Measurements from ENCODE around the gene TTLL11.

Gene TTLL11

DNA sequence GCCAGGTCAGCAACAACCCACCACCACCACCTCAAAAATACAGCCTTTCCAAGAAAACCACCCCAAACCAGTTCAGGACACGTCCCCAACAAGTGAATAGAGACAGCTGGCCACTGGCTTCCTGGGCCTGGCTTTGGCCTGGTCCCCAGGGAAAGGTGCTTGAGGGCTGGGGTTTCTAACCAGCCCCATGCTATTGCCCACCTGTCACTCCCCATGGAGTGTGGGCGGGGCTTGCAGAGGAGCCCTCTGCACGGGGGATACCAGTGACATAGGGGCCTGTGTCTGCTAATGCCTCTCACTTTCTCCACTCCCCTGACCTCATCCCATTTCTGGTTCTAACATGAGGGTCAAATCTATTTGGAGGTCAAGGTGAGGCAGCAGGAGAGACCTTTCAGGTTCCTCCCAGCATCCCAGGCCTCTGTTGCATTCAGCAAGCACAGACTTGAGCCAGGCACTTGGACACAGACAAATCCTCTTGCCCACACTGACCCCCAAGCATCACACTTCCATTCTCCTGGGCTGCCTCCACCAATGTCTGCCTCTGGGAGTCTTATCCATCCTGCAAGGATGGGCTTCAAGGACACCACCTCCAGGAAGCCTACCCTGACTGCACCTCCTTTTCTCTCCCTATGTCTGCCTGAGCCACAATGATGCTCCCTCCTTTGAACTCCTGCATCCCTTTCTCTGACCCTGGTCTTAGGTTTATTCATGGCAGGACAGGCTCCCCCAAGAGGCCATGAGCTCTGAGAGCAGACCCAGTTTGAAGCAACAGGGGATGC is 16.1 kb upstream of the TTLL11 start:
- no peak for DNase-seq

GRCh38 chr9:122107291-122107805 is 14.2 kb upstream of the TTLL11 start:
- DNase-seq = no peak

DNA sequence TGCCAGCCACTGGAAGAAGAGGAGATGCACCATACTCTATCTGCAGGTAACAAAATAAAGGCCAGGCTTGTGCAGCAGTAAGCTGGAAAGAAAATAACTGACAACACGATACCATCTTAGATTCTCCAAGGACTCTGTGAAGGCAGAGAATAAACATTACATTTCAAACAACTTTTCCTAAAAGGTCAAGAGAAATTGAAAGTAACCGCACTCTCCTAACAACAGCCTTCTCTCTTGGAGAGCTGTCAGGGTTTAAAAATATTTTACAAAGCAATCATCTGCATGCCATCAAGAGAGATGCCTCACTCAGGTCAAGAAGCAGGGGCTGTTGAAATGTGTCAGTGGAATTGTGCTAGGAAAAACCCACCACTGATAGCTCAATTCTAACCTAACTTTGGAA is 13.5 kb upstream of the TTLL11 start:
- DNase-seq = no peak

GRCh38 chr9:122103985-122104384 is 10.9 kb upstream of the TTLL11 start:
- DNase-seq = no peak

DNA sequence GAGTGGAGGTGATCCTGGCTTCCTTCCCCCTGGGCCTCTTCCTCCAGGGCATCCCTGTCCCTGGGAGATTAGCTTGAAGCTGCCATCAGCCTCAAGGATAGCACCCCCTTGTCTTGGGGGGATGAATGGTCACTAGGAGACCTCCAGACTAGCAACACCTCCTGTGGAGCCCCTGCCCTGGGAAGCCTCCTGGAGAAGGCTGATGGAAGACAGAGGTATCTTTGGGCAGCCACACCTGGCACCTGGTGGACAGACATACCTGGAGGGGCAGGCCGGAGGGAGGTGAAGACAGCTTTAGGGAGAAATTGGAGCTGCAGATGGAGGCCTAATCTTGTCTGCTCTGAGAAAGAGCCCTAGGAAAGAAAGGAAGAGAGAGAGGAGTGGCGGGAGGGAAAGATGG is 9.0 kb upstream of the TTLL11 start:
- DNase-seq = no peak

DNA sequence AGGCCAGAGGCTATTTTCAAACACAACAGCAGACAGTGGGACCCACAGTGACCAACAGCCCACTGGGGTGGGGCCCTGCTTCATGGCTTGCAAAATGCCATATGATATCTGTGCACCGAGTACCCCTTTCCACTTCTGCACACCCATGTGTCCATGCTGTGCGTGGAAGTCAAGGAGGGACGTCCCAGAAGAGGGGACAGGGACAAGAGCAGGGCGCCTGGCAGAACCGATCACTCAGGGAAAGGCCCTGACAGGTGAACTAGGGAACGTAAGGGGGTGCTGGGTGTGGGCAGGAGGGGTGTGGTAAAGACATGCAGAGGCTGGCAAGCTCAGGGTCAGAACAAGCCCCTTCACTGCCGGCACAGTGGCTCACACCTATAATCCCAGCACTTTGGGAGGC is 7.6 kb upstream of the TTLL11 start:
- DNase-seq = no peak

- peak; percentile 64 for DNase-seq
Observed at GRCh38 chr9:122099271-122099869, 6.3 kb upstream of the TTLL11 start.

DNA sequence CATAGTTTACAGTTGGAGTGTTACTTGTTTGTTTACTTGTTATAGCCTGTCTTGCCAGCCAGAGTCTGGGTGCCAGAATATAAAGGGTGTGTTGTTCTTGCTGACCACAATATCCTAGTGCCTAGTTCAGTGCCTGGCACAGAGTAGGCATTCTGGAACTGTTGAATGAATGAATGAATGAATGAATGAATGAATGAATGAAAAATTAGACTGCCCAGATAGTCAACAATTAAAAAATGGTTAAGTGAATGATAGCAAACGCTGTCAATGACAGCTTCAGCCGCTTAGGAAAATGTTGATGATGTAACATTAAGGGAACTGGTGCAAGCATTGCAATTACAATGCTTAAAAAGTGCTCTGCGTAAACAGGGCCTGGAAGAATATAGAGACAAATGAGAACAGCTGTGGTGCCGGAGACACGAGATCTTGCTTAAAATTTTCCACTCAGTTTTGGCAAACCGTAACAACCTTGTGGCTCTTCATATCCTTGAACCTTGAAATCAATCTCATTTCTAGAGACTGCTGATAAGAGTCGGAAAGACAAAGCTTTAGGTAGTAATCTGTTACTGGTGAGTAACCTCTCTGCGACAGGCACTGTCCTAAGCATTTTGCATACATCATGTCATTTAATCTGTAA is 4.7 kb upstream of the TTLL11 start:
- no peak for DNase-seq

DNA sequence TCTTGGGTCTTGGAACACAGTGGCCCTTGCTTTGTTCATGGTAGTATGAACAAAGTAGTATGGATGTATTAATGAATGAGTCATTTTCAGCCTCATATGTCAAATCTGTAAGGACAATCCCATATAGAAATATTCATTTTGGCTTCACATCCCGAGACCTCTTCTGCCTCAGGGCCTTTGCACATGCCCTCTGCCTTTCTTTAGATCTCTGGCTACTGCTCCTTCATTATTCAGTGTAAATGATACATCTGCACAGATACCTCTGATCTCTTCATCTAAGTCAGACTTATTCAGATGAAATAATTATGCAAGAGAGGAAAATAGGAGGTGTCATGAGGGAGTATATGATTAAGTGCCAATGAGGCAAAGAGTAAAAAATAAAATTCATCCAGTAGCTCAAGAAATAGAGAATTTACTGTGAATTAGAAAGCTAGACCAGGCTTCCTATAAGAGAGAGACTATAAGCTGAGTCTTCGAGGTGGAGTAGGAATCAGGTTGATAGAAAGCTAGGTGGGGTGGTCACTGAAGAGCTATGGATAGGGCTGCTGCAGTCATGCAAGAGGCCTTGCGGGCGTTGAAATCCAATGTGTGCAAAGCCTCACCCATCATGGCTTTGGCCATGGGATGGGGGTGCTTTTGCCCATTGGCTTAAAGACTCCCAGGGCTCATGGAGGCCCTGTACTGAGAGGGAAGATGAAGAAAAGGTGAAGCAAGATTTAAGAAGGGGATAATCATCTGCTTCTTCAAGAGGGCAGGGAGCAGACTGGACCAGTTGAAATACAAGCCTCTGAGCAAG is 3.7 kb upstream of the TTLL11 start:
- DNase-seq = no peak

- DNase-seq = peak; percentile 42
Observed at GRCh38 chr9:122095010-122095767, 2.1 kb upstream of the TTLL11 start.

DNA sequence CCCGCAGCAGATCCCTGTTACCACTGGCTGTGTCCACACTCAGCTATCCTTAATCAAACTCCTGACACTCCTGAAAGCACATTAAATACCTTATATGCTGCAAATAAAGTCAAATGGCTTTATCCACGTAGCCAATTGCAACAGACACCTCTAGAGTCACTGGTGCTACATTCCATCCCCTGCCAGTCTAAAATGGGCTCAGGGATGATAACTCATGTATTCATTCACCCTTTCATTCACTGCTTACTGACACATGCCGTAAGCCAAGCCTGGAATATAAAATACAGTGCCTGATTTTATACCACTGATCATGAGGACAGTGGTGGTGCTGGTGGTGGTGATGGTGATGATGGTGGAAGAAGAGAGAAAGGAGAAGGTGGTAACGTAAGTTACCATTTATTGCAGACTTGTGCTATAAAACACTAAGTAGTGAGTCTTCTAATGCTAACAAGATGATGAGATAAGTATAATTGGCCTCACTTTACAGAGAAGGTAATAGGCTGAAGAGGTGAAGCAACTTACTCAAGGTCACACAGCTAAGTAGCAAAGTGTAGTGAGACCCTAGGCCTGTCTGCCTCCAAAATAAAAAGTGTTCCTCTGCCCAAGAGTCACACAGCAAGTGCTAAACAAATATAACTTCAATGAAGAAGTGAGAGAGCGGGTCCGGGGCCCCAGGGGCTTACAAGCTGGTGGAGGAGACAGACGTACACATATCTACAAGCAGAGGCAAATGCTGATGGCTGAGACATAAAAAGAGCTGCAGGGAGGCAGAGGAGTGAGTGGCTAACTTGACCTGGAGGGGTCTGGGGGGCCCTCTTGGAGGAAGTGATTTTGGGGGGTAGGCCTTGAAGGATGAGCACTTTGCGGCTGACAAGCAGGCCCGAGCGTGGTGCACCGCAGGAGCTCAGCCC is 1.2 kb downstream of the TTLL11 start:
- no peak for DNase-seq

- no peak for DNase-seq
Observed at GRCh38 chr9:122090981-122091380, 2.1 kb downstream of the TTLL11 start.

DNA sequence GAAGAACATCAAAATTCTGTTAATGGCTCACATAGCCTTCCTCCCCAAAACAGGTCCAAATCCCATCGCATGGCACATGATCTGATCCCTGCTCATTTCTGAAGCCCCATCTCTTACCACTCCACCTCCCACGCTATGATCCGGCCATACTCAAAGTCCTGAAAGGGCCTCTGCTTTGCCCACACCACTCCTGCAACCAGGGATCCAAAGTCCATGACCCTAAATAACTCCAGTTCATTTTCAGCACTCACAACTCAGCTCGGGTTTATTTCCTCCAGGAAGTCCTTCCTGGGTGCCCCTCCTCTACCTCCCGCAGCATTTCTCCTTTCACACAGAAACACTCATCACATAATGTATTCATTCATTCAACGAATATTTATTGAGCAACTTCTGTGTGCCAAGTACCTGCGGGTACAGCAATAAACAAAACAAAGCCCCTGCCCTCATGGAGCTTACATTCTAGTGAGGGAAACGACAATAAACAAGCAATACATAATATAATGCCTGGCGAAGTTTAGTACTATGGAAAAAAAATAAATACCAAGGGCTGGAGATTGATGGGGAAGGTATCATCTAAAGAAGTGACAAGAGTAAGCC is 2.7 kb downstream of the TTLL11 start:
- DNase-seq = no peak

DNA sequence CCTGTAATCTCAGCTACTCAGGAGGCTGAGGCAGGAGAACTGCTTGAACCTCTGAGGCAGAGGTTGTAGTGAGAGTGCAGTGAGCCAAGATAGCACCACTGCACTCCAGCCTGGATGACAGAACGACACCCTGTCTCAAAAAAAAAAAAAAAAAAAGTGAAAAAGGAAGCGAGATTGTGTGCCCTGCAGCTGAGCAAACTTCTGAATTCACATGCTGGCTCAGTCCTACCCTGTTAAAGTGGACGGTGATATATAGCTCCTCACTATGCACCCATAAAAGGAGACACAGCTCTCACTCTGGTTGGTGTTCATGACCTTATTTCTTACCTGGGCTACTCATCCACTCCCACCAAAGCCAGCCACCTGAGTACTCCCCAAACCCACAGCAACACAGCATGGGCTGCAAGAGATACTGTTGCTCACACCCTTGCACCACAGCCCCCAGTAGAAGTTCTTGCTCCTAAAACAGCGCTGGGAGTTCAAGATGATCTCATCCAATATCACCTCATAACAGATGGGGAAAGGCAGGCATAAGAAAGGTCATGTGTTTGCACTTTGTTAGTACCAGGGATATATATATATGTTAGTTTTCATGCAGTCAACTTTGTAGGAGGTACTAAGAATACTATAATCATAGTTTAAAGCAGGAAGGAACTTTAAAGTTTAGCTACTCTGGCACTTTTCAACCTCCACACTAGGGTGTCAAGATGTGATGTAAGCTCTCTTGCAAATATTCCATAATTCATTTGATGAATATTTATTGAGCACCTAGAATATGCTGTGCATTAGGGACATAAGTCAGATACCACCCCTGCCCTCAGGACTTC is 4.0 kb downstream of the TTLL11 start:
- no peak for DNase-seq

DNA sequence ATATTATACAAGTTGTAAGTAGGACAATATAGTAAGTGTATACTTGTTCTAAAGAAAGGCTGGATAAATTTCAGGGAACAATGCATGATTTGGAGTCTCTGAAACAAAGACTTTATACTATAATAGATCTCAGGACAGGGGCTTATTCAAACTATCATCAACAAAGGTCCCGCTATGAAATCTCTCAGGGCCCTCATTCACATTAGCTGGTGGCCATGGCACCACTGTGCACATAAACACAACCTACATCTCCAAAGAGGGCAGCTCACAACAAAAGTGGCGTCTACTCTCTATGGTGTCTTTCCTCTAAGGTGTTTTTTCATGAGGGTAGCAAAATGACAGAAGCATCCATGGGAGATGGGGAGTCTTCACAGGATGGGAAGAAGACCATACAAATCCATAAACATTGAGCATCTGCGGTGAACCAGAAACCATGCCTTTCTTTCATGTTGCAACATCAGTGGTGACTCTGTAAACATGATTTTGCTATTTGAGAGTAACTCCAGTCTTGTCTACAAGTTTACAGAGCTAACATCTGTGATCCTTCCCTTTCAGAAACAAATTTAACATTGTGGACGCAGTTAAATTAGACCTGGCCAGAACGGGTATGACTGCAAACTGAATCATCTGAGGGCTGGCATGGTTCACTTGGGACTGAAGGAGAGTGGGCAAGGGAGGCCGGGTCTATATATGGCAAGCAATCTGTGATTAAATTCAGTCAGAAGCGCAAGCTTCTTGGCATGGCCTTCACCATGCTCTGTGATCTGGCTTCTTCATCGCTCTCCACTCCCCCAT is 5.5 kb downstream of the TTLL11 start:
- no peak for DNase-seq

DNA sequence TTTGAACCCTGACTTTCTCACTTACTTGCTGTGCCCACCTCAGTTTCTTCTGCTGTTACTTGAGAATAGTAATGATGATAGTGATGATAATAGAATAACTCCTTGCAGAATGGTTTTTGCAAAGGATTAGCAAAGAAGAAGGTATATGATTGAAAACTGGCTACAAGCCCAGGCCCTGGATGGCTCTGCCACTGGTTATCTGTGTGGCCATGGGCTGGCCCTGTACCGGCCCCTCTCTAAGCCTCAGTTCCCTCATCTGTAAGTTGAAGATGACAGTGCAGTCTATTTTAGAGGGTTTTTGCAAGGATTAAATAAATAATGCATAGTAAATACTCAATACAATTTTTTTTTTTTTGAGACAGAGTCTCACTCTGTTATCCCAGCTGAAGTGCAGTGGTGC is 6.2 kb downstream of the TTLL11 start:
- no peak for DNase-seq

DNA sequence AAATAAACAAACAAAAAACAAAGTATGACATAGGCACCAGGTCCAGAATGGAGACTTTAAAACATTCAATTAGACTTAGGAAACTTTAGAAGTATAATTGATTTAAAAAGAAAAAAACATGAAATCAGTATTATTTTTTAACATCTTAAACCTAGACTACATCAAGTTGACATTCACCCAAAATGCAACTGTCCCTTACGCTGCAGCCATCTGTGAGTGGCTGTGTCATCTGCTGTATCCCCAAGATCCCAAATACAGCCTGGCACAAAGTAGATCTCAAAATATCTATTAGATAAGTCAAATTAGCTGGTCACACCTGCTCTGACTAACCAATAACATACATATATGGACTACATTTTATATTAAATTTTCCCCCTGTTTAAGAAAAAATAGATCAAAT is 7.8 kb downstream of the TTLL11 start:
- no peak for DNase-seq

DNA sequence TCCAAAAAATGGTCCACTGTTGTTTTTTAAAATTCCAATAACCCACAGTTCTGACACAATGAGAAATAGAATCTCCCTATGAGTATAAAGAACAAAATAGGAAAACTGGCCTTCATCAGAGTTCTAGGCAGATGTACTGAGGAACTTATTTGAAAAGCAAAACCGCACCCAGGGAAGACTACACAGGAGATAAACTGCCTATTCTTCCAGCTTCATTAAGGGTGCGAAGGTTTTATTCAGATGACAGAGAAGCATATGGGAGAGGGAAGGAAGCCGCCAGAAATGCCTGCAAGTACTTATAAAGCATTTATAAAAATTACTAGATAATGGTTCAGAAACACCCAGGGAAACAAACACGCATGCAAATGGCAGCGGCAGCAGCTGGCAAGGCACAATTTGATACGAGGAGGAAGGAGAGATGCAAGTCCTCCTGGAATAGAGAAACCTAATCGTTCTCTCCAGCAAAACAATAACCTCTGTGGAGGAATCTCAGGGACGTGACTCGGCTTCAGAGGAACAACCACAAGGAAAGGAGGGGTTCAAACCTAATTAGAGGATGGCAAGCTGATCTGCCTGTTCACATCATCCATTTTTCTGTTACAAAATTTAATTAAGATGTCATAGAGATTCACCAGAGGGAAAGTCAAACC is 9.0 kb downstream of the TTLL11 start:
- DNase-seq = no peak

GRCh38 chr9:122080986-122081385 is 12.1 kb downstream of the TTLL11 start:
- DNase-seq = no peak
